Measurements from ENCODE around the gene EBLN1. TPM values are rescaled to one million over a fixed set of nuclear protein-coding genes. Genes with fewer than 3 reads are reported as not detected.

EBLN1 gene
- total RNA-seq, 4 donors from 2014 or later: not detected

GRCh38 chr10:22258471-22258870 lies 40.7 kb upstream of the EBLN1 start:
- Histone ChIP-seq H3K4me3 (no peak overlapping the region), H3K27ac (no peak overlapping the region), H3K27me3 (peaks cover 23% of the 10 kb centered on the region), H3K36me3 (no peaks in the 10 kb centered on the region), H3K9me3 (no peaks in the 10 kb centered on the region), H3K4me1 (peaks cover 0 to 5% (median 0%) of the 10 kb centered on the region in 4 donors)
- TF ChIP-seq POLR2AphosphoS5 (IDR thresholded peaks at IDR 0.05): no peak
- no peak for TF ChIP-seq CTCF (IDR thresholded peaks at IDR 0.05)
- TF ChIP-seq EP300 (IDR thresholded peaks at IDR 0.05; ENCODE audit: low read depth): no peak
- TF ChIP-seq POLR2A (IDR thresholded peaks at IDR 0.05): no peak
- intact Hi-C loops (cut with DNase I; ENCODE audit: low total_unique reads): loop anchor here (10.0 kb wide), 1 partner anchor 254 kb away; the partner anchor contains the start of gene DNAJC1
- DNase-seq: no peak
- in situ Hi-C loops (cut with MboI; ENCODE audit: low pct_ligation_motif_present in 1 of 4, low pct_unique_long_range_greater_than_20kb in 1 of 4, low sequenced_read_pairs in 3 of 4): loop anchor here in 2 of 4 donors (25.0 kb wide), 1 partner anchor 729 kb away; no protein-coding TSS in a partner anchor
- 67 to 75% methylated on average over 2 to 3 of the region's 3 CpGs for WGBS, 2 donors (ENCODE audit: low coverage in 1 of 2)

GRCh38 chr10:22253580-22253882 lies 35.7 kb upstream of the EBLN1 start:
- Histone ChIP-seq H3K4me3 (peak overlapping the region in 3 of 4 donors; percentile 59 to 92 (median 60)), H3K9me3 (no peaks in the 10 kb centered on the region), H3K27me3 (peaks cover 55% of the 10 kb centered on the region), H3K36me3 (no peaks in the 10 kb centered on the region), H3K4me1 (peaks cover 0 to 26% (median 4%) of the 10 kb centered on the region in 4 donors), H3K27ac (peak overlapping the region; percentile 83 to 96 (median 90))
- WGBS, 2 donors (ENCODE audit: low coverage in 1 of 2): 53% methylated on average over 24 of the region's 24 CpGs; no CpG with 5 or more reads in 1 of the 2 donors
- intact Hi-C loops (cut with DNase I; ENCODE audit: low total_unique reads) (loop anchor here (10.0 kb wide), 1 partner anchor 249 kb away; the partner anchor contains the start of gene DNAJC1), in situ Hi-C loops (cut with MboI; ENCODE audit: low pct_ligation_motif_present in 1 of 4, low pct_unique_long_range_greater_than_20kb in 1 of 4, low sequenced_read_pairs in 3 of 4) (loop anchor here in 2 of 4 donors (25.0 kb wide), 1 partner anchor 734 kb away; no protein-coding TSS in a partner anchor)
- TF ChIP-seq EP300 (IDR thresholded peaks at IDR 0.05; ENCODE audit: low read depth) (no peak), POLR2AphosphoS5 (IDR thresholded peaks at IDR 0.05) (no peak), CTCF (IDR thresholded peaks at IDR 0.05) (no peak)
- DNase-seq: peak; percentile 35

GRCh38 chr10:22252801-22253579 lies 35.2 kb upstream of the EBLN1 start:
- intact Hi-C loops (cut with DNase I; ENCODE audit: low total_unique reads) (loop anchor here (10.0 kb wide), 1 partner anchor 248 kb away; the partner anchor contains the start of gene DNAJC1), in situ Hi-C loops (cut with MboI; ENCODE audit: low pct_ligation_motif_present in 1 of 4, low pct_unique_long_range_greater_than_20kb in 1 of 4, low sequenced_read_pairs in 3 of 4) (loop anchor here in 2 of 4 donors (25.0 kb wide), 1 partner anchor 734 kb away; no protein-coding TSS in a partner anchor)
- Histone ChIP-seq H3K27ac (peak overlapping the region; percentile 83 to 96 (median 90)), H3K4me3 (peak overlapping the region; percentile 28 to 92 (median 60)), H3K4me1 (peaks cover 0 to 26% (median 4%) of the 10 kb centered on the region in 4 donors), H3K9me3 (no peaks in the 10 kb centered on the region), H3K27me3 (peaks cover 55% of the 10 kb centered on the region), H3K36me3 (no peaks in the 10 kb centered on the region)
- TF ChIP-seq POLR2AphosphoS5 (IDR thresholded peaks at IDR 0.05) (no peak), EP300 (IDR thresholded peaks at IDR 0.05; ENCODE audit: low read depth) (no peak), CTCF (IDR thresholded peaks at IDR 0.05) (no peak), POLR2A (IDR thresholded peaks at IDR 0.05) (no peak)
- DNase-seq: peak; percentile 26
- WGBS, 2 donors (ENCODE audit: low coverage in 1 of 2): 17% methylated on average over 76 of the region's 80 CpGs; no CpG with 5 or more reads in 1 of the 2 donors

- Histone ChIP-seq H3K9me3 (no peaks in the 10 kb centered on the region), H3K4me3 (peak overlapping the region; percentile 28 to 92 (median 60)), H3K27me3 (peaks cover 54% of the 10 kb centered on the region), H3K36me3 (no peaks in the 10 kb centered on the region), H3K27ac (peak overlapping the region; percentile 83 to 96 (median 90)), H3K4me1 (peaks cover 0 to 26% (median 4%) of the 10 kb centered on the region in 4 donors)
- intact Hi-C loops (cut with DNase I; ENCODE audit: low total_unique reads): loop anchor here (10.0 kb wide), 1 partner anchor 248 kb away; the partner anchor contains the start of gene DNAJC1
- TF ChIP-seq CTCF (IDR thresholded peaks at IDR 0.05): no peak
- peak; percentile 7 for TF ChIP-seq POLR2A (IDR thresholded peaks at IDR 0.05)
- no peak for TF ChIP-seq EP300 (IDR thresholded peaks at IDR 0.05; ENCODE audit: low read depth)
- TF ChIP-seq POLR2AphosphoS5 (IDR thresholded peaks at IDR 0.05): no peak
- in situ Hi-C loops (cut with MboI; ENCODE audit: low pct_ligation_motif_present in 1 of 4, low pct_unique_long_range_greater_than_20kb in 1 of 4, low sequenced_read_pairs in 3 of 4): loop anchor here in 2 of 4 donors (25.0 kb wide), 1 partner anchor 735 kb away; no protein-coding TSS in a partner anchor
- WGBS, 2 donors (ENCODE audit: low coverage in 1 of 2): 0% methylated on average over 11 to 44 of the region's 52 CpGs
- peak; percentile 27 for DNase-seq
Observed at GRCh38 chr10:22252224-22252800, 34.5 kb upstream of the EBLN1 start.

Data from transverse colon (tissue), 4 donors.